ENCODE results near the gene ZFP36L2.

ZFP36L2 gene

GRCh38 chr2:43226558-43226954 lies at the start of gene ZFP36L2:
Gene ZFP36L2, minus strand, starts transcription at chr2:43226606. Its CDS starts 291 bp downstream, at chr2:43226315.
- intact Hi-C loops (cut with DNase I): no loop called here
- peak; percentile 89 to 99 (median 94) for DNase-seq

GRCh38 chr2:43274721-43275120 lies 48.3 kb upstream of the ZFP36L2 start:
- intact Hi-C loops (cut with DNase I): no loop called here
- DNase-seq: no peak

- no peak for DNase-seq
- intact Hi-C loops (cut with DNase I): no loop called here
Observed at GRCh38 chr2:43274055-43274454, 47.6 kb upstream of the ZFP36L2 start.

- DNase-seq: no peak
- intact Hi-C loops (cut with DNase I): no loop called here
Observed at GRCh38 chr2:43273529-43273928, 47.1 kb upstream of the ZFP36L2 start.

- intact Hi-C loops (cut with DNase I): no loop called here
- no peak for DNase-seq
Observed at GRCh38 chr2:43270930-43271615, 44.7 kb upstream of the ZFP36L2 start.

- intact Hi-C loops (cut with DNase I): no loop called here
- DNase-seq: no peak
Observed at GRCh38 chr2:43270461-43270860, 44.1 kb upstream of the ZFP36L2 start.

GRCh38 chr2:43269706-43270105 lies 43.3 kb upstream of the ZFP36L2 start:
- DNase-seq: peak in 2 of 10 donors; percentile 14 to 27
- intact Hi-C loops (cut with DNase I): no loop called here

GRCh38 chr2:43269074-43269572 lies 42.7 kb upstream of the ZFP36L2 start:
- intact Hi-C loops (cut with DNase I): no loop called here
- peak in 2 of 10 donors; percentile 23 to 85 for DNase-seq

- no peak for DNase-seq
- intact Hi-C loops (cut with DNase I): no loop called here
Observed at GRCh38 chr2:43268066-43268953, 41.9 kb upstream of the ZFP36L2 start.

- no peak for DNase-seq
- intact Hi-C loops (cut with DNase I): no loop called here
Observed at GRCh38 chr2:43267381-43267780, 41.0 kb upstream of the ZFP36L2 start.

- DNase-seq: peak in 3 of 10 donors; percentile 27 to 85 (median 30)
- intact Hi-C loops (cut with DNase I): no loop called here
Observed at GRCh38 chr2:43266711-43267111, 40.3 kb upstream of the ZFP36L2 start.

GRCh38 chr2:43265421-43265820 lies 39.0 kb upstream of the ZFP36L2 start:
- intact Hi-C loops (cut with DNase I): no loop called here

GRCh38 chr2:43265001-43265400 lies 38.6 kb upstream of the ZFP36L2 start:
- no peak for DNase-seq
- intact Hi-C loops (cut with DNase I): no loop called here

More at GRCh38 chr2:43265421-43265820, 39.0 kb upstream of the ZFP36L2 start:
- DNase-seq: no peak

GRCh38 chr2:43262951-43263350 lies 36.5 kb upstream of the ZFP36L2 start:
- DNase-seq: no peak
- intact Hi-C loops (cut with DNase I): no loop called here

GRCh38 chr2:43262239-43262638 lies 35.8 kb upstream of the ZFP36L2 start:
- intact Hi-C loops (cut with DNase I): no loop called here
- no peak for DNase-seq

- intact Hi-C loops (cut with DNase I): no loop called here
Observed at GRCh38 chr2:43259512-43259911, 33.1 kb upstream of the ZFP36L2 start.

GRCh38 chr2:43258547-43259156 lies 32.2 kb upstream of the ZFP36L2 start:
- intact Hi-C loops (cut with DNase I): no loop called here
- DNase-seq: no peak

More at GRCh38 chr2:43259512-43259911, 33.1 kb upstream of the ZFP36L2 start:
- DNase-seq: no peak

GRCh38 chr2:43255296-43255910 lies 29.0 kb upstream of the ZFP36L2 start:
- DNase-seq: no peak
- intact Hi-C loops (cut with DNase I): no loop called here

GRCh38 chr2:43254331-43254730 lies 27.9 kb upstream of the ZFP36L2 start:
- no peak for DNase-seq
- intact Hi-C loops (cut with DNase I): no loop called here

GRCh38 chr2:43251171-43251731 lies 24.8 kb upstream of the ZFP36L2 start:
- no peak for DNase-seq
- intact Hi-C loops (cut with DNase I): no loop called here
